GM23338 (cell line): Measurements from ENCODE around the gene BEST4. TPM values are rescaled to one million over a fixed set of nuclear protein-coding genes. Genes with fewer than 3 reads are reported as not detected.
A peak's percentile ranks its signal among the peaks of the same experiment; 100 is the strongest.

Experiments
- ATAC-seq: fragments of 200-7000 bp; cut with Tn5 transposase; 3 replicates; pipeline ENCODE4 v1.9.1; 2020
- DNase-seq: peaks from one replicate; pipeline ENCODE4 v3.0.0-alpha.2; 2015; ENCODE audit warnings: low spot score
- H2AFZ ChIP-seq: fragments of 200-600 bp; sonication (generic); 2 replicates; pipeline ENCODE4 v1.8.0; 2016; ENCODE audit warnings: antibody characterized with exemption, mild to moderate bottlenecking, moderate library complexity
- H3F3A ChIP-seq: fragments of 200-600 bp; sonication (generic); replicated peaks from 2 replicates; pipeline ENCODE4 v1.8.0; 2017; ENCODE audit warnings: antibody characterized with exemption, mixed run types, low read depth
- H3K27ac ChIP-seq: fragments of 200-600 bp; sonication (generic); 2 replicates; pipeline ENCODE4 v1.6.1; 2016; ENCODE audit warnings: low read depth
- H3K27me3 ChIP-seq: fragments of 200-600 bp; sonication (generic); 2 replicates; pipeline ENCODE4 v1.8.0; 2016; ENCODE audit warnings: mild to moderate bottlenecking, mixed run types, moderate library complexity; ENCODE audit not compliant: insufficient read depth
- H3K36me3 ChIP-seq: fragments of 200-600 bp; sonication (generic); 2 replicates; pipeline ENCODE4 v1.8.0; 2016; ENCODE audit warnings: mild to moderate bottlenecking; ENCODE audit not compliant: insufficient read depth
- H3K4me1 ChIP-seq: fragments of 200-600 bp; sonication (generic); 2 replicates; pipeline ENCODE4 v1.8.0; 2016; ENCODE audit warnings: mild to moderate bottlenecking, moderate library complexity; ENCODE audit not compliant: insufficient read depth
- H3K4me2 ChIP-seq: fragments of 200-600 bp; sonication (generic); 2 replicates; pipeline ENCODE4 v1.7.1; 2017; ENCODE audit warnings: mixed run types
- H3K4me3 ChIP-seq: fragments of 200-600 bp; sonication (generic); 2 replicates; pipeline ENCODE4 v1.6.1; 2016; ENCODE audit warnings: mixed run types
- H3K79me2 ChIP-seq: fragments of 200-600 bp; sonication (generic); replicated peaks from 2 replicates; pipeline ENCODE4 v1.8.0; 2017; ENCODE audit warnings: mild to moderate bottlenecking; ENCODE audit not compliant: insufficient read depth
- H3K9me2 ChIP-seq: fragments of 200-600 bp; sonication (generic); 2 replicates; pipeline ENCODE4 v1.8.0; 2017; ENCODE audit not compliant: insufficient read depth
- H4K20me1 ChIP-seq: fragments of 200-600 bp; sonication (generic); replicated peaks from 2 replicates; pipeline ENCODE4 v1.8.0; 2017; ENCODE audit warnings: mild to moderate bottlenecking; ENCODE audit not compliant: insufficient read depth
- H3K27ac Mint-ChIP-seq: 2 replicates; pipeline ENCODE4 v1.8.0; 2020; ENCODE audit warnings: inconsistent platforms, mild to moderate bottlenecking, moderate library complexity, mixed read lengths
- H3K27me3 Mint-ChIP-seq: 3 replicates; pipeline ENCODE4 v1.8.0; 2022; ENCODE audit warnings: low read depth, mild to moderate bottlenecking, moderate library complexity, mixed read lengths, inconsistent platforms; ENCODE audit not compliant: insufficient read depth, poor library complexity
- H3K36me3 Mint-ChIP-seq: 3 replicates; pipeline ENCODE4 v1.8.0; 2021; ENCODE audit warnings: low read depth, mild to moderate bottlenecking, inconsistent platforms, moderate library complexity, mixed read lengths
- H3K4me1 Mint-ChIP-seq: 3 replicates; pipeline ENCODE4 v1.8.0; 2020; ENCODE audit warnings: mild to moderate bottlenecking, inconsistent platforms, mixed read lengths
- H3K4me3 Mint-ChIP-seq: 3 replicates; pipeline ENCODE4 v1.8.0; 2021; ENCODE audit warnings: moderate library complexity, mild to moderate bottlenecking, inconsistent platforms, mixed read lengths
- H3K9me3 Mint-ChIP-seq: 3 replicates; pipeline ENCODE4 v1.8.0; 2020; ENCODE audit warnings: moderate library complexity, mild to moderate bottlenecking, inconsistent platforms, mixed read lengths
- NANOG ChIP-seq: IDR thresholded peaks from 2 replicates; pipeline ENCODE4 v1.6.1; 2016; ENCODE audit warnings: antibody characterized with exemption, borderline replicate concordance
- POLR2AphosphoS5 ChIP-seq: IDR thresholded peaks from 2 replicates; pipeline ENCODE4 v1.6.1; 2016; ENCODE audit warnings: antibody characterized with exemption, low read depth
- ZNF114 ChIP-seq: fragments of 250-450 bp; sonication (Bioruptor Pico); IDR thresholded peaks from 2 replicates; pipeline ENCODE4 v1.5.0; 2020; ENCODE audit warnings: mild to moderate bottlenecking, moderate library complexity
- polyA plus RNA-seq: library from polyadenylated mRNA; unstranded; fragments of >200 nt; fragmentation: Nextera tagmentation; extraction: Ambion mirVana; gene quantifications from 2 replicates; pipeline ENCODE4 v1.2.1, GENCODE V29; 2016
- total RNA-seq: library from RNA; depleted of rRNA; stranded (reverse); fragments of >200 nt; shearing (Covaris generic); gene quantifications from 2 replicates; pipeline ENCODE4 v1.2.3, GENCODE V29; 2014
- TF ChIP-seq, protein P1 (sequence below): fragments of 250-450 bp; sonication (Bioruptor Pico); IDR thresholded peaks from 2 replicates; pipeline ENCODE4 v1.5.0; 2020; ENCODE audit warnings: mild to moderate bottlenecking, moderate library complexity
- TF ChIP-seq, protein P2 (sequence below): IDR thresholded peaks from one replicate; pipeline ENCODE4 v1.6.1; 2018; ENCODE audit warnings: antibody characterized with exemption; ENCODE audit not compliant: unreplicated experiment

The BEST4 gene
- total and polyA plus RNA-seq, 2 experiments from 2014 or later, result 0.63 to 1.6 TPM

DNA sequence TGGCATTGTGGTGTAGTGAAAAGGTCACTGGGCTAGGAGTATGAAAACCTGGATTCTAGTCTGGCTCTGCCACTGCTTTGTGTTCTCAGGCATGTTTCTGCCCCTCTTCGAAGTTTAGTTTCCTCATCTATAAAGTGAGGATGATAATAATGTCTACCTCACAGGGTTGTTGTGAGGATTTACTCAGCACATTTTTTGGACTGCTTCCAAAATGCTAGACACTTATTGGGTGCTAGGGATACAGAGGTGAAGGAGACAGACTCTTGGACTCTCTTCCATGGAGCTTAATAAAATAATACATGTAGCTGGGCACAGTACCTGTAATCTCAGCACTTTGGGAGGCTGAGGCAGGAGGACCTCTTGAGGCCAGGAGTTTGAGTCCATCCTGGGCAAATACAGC lies 44.8 kb downstream of the BEST4 start (continued):
- TF ChIP-seq, protein P1, sequence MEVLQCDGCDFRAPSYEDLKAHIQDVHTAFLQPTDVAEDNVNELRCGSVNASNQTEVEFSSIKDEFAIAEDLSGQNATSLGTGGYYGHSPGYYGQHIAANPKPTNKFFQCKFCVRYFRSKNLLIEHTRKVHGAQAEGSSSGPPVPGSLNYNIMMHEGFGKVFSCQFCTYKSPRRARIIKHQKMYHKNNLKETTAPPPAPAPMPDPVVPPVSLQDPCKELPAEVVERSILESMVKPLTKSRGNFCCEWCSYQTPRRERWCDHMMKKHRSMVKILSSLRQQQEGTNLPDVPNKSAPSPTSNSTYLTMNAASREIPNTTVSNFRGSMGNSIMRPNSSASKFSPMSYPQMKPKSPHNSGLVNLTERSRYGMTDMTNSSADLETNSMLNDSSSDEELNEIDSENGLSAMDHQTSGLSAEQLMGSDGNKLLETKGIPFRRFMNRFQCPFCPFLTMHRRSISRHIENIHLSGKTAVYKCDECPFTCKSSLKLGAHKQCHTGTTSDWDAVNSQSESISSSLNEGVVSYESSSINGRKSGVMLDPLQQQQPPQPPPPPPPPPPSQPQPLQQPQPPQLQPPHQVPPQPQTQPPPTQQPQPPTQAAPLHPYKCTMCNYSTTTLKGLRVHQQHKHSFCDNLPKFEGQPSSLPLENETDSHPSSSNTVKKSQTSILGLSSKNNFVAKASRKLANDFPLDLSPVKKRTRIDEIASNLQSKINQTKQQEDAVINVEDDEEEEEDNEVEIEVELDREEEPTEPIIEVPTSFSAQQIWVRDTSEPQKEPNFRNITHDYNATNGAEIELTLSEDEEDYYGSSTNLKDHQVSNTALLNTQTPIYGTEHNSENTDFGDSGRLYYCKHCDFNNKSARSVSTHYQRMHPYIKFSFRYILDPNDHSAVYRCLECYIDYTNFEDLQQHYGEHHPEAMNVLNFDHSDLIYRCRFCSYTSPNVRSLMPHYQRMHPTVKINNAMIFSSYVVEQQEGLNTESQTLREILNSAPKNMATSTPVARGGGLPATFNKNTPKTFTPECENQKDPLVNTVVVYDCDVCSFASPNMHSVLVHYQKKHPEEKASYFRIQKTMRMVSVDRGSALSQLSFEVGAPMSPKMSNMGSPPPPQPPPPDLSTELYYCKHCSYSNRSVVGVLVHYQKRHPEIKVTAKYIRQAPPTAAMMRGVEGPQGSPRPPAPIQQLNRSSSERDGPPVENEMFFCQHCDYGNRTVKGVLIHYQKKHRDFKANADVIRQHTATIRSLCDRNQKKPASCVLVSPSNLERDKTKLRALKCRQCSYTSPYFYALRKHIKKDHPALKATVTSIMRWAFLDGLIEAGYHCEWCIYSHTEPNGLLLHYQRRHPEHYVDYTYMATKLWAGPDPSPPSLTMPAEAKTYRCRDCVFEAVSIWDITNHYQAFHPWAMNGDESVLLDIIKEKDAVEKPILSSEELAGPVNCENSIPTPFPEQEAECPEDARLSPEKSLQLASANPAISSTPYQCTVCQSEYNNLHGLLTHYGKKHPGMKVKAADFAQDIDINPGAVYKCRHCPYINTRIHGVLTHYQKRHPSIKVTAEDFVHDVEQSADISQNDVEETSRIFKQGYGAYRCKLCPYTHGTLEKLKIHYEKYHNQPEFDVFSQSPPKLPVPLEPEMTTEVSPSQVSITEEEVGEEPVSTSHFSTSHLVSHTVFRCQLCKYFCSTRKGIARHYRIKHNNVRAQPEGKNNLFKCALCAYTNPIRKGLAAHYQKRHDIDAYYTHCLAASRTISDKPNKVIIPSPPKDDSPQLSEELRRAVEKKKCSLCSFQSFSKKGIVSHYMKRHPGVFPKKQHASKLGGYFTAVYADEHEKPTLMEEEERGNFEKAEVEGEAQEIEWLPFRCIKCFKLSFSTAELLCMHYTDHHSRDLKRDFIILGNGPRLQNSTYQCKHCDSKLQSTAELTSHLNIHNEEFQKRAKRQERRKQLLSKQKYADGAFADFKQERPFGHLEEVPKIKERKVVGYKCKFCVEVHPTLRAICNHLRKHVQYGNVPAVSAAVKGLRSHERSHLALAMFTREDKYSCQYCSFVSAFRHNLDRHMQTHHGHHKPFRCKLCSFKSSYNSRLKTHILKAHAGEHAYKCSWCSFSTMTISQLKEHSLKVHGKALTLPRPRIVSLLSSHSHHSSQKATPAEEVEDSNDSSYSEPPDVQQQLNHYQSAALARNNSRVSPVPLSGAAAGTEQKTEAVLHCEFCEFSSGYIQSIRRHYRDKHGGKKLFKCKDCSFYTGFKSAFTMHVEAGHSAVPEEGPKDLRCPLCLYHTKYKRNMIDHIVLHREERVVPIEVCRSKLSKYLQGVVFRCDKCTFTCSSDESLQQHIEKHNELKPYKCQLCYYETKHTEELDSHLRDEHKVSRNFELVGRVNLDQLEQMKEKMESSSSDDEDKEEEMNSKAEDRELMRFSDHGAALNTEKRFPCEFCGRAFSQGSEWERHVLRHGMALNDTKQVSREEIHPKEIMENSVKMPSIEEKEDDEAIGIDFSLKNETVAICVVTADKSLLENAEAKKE, result no peak
- no peak for TF ChIP-seq POLR2AphosphoS5
- TF ChIP-seq, protein P2, sequence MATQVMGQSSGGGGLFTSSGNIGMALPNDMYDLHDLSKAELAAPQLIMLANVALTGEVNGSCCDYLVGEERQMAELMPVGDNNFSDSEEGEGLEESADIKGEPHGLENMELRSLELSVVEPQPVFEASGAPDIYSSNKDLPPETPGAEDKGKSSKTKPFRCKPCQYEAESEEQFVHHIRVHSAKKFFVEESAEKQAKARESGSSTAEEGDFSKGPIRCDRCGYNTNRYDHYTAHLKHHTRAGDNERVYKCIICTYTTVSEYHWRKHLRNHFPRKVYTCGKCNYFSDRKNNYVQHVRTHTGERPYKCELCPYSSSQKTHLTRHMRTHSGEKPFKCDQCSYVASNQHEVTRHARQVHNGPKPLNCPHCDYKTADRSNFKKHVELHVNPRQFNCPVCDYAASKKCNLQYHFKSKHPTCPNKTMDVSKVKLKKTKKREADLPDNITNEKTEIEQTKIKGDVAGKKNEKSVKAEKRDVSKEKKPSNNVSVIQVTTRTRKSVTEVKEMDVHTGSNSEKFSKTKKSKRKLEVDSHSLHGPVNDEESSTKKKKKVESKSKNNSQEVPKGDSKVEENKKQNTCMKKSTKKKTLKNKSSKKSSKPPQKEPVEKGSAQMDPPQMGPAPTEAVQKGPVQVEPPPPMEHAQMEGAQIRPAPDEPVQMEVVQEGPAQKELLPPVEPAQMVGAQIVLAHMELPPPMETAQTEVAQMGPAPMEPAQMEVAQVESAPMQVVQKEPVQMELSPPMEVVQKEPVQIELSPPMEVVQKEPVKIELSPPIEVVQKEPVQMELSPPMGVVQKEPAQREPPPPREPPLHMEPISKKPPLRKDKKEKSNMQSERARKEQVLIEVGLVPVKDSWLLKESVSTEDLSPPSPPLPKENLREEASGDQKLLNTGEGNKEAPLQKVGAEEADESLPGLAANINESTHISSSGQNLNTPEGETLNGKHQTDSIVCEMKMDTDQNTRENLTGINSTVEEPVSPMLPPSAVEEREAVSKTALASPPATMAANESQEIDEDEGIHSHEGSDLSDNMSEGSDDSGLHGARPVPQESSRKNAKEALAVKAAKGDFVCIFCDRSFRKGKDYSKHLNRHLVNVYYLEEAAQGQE, result no peak

DNA sequence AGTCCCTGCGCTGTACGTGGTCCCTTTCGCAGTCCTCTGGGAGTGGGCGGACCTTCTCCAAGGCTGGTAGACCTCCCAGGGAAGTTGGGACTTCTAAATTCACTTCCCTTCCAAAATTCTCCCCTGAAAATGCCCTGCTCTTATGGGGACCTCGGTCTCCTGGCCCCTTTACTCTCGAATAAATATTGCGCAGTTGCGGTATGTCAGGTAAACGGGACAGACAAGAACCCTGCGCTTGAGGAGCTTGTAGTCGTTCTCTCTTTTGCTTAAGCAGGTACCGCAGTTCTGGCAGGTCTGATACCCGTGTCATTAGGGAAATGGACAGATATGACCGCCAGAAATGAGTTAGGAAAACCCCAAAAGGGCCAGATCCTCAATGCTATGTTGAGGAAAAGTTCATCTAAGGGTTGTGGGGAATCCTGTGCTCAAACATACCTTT lies 47.8 kb downstream of the BEST4 start:
- no peak for DNase-seq
- Histone ChIP-seq H3K4me2 (peak overlapping the region; percentile 97), H3K4me1 (peaks cover 7% of the 10 kb centered on the region; the same call in 1 of the 2 replicates), H3K36me3 (peaks cover 21% of the 10 kb centered on the region), H2AFZ (peak overlapping the region; percentile 82), H3K27me3 (no peaks in the 10 kb centered on the region), H3K27ac (peak overlapping the region; percentile 87), H3F3A (peaks cover 12% of the 10 kb centered on the region; the same call in 1 of the 2 replicates), H3K9me2 (peaks cover 6% of the 10 kb centered on the region; the same call in 1 of the 2 replicates), H3K4me3 (peak overlapping the region; percentile 97), H3K79me2 (peaks cover 51% of the 10 kb centered on the region), H4K20me1 (peaks cover 15% of the 10 kb centered on the region)
- Mint-ChIP-seq H3K4me3 (peak overlapping the region; percentile 90), H3K27me3 (peaks cover 11% of the 10 kb centered on the region), H3K27ac (peak overlapping the region; percentile 99), H3K36me3 (peaks cover 50% of the 10 kb centered on the region), H3K9me3 (peaks cover 8% of the 10 kb centered on the region; the same call in 2 of the 3 replicates), H3K4me1 (peaks cover 11% of the 10 kb centered on the region)
- ATAC-seq, result peak; percentile 15
- TF ChIP-seq NANOG (no peak), ZNF114 (no peak)
